ENCODE results near the gene SLC25A13. TPM values are rescaled to one million over a fixed set of nuclear protein-coding genes. Genes with fewer than 3 reads are reported as not detected.

SLC25A13 gene
- total and polyA plus RNA-seq, 12 donors: 10.8 to 55.1 (median 33.9) TPM

DNA sequence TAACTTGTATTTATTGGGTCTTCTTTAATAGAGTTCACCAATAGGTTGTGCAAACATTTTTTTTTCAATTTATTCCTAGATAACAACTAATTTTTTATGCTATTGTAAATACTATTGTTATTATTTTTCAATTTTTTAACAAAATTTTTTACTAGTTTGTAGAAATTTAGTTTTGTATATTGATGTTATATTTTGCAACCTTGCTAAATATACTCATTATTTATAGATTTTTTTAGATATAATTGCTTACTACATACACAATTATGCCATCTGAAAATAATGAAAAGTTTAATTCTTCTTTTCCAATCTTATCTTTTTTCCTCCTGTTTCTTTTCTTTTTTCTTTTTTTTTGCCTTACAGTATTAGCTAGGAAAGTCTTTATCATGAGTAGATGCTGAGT lies 216.9 kb downstream of the SLC25A13 start:
- no peaks in the 10 kb centered on the region for H3K36me3 ChIP-seq (replicated peaks in 1 of 2)
- H3K9me3 ChIP-seq (replicated peaks in 1 of 3): no peaks in the 10 kb centered on the region
- H3K4me3 ChIP-seq: no peak overlapping the region
- H3K27ac ChIP-seq: no peak overlapping the region
- H3K4me1 ChIP-seq (replicated peaks in 1 of 2): no peaks in the 10 kb centered on the region
- no peak for DNase-seq
- no peak for TF ChIP-seq POLR2A (IDR thresholded peaks at IDR 0.05)
- no peak for TF ChIP-seq CTCF (IDR thresholded peaks at IDR 0.05)
- no peaks in the 10 kb centered on the region for H3K27me3 ChIP-seq
- intact Hi-C loops (cut with DNase I): no loop called here

GRCh38 chr7:96102096-96102811 lies 219.6 kb downstream of the SLC25A13 start:
- Histone ChIP-seq H3K9me3 (replicated peaks in 1 of 3) (no peaks in the 10 kb centered on the region), H3K27ac (no peak overlapping the region), H3K4me1 (replicated peaks in 1 of 2) (no peaks in the 10 kb centered on the region), H3K27me3 (no peaks in the 10 kb centered on the region), H3K4me3 (no peak overlapping the region), H3K36me3 (replicated peaks in 1 of 2) (no peaks in the 10 kb centered on the region)
- DNase-seq: no peak
- TF ChIP-seq POLR2A (IDR thresholded peaks at IDR 0.05): no peak
- TF ChIP-seq CTCF (IDR thresholded peaks at IDR 0.05): no peak
- intact Hi-C loops (cut with DNase I): no loop called here

- H3K4me3 ChIP-seq: no peak overlapping the region
- H3K27me3 ChIP-seq: no peaks in the 10 kb centered on the region
- DNase-seq: no peak
- H3K27ac ChIP-seq: no peak overlapping the region
- H3K36me3 ChIP-seq (replicated peaks in 1 of 2): no peaks in the 10 kb centered on the region
- 78 to 87% (median 83%) methylated on average over 1 of the region's 1 CpG for WGBS, 4 donors
- intact Hi-C loops (cut with DNase I): no loop called here
- no peak for TF ChIP-seq POLR2A (IDR thresholded peaks at IDR 0.05)
- TF ChIP-seq CTCF (IDR thresholded peaks at IDR 0.05): no peak
- no peaks in the 10 kb centered on the region for H3K9me3 ChIP-seq (replicated peaks in 1 of 3)
- H3K4me1 ChIP-seq (replicated peaks in 1 of 2): no peaks in the 10 kb centered on the region
Measured at GRCh38 chr7:96100737-96101136, 221.2 kb downstream of the SLC25A13 start.

DNA sequence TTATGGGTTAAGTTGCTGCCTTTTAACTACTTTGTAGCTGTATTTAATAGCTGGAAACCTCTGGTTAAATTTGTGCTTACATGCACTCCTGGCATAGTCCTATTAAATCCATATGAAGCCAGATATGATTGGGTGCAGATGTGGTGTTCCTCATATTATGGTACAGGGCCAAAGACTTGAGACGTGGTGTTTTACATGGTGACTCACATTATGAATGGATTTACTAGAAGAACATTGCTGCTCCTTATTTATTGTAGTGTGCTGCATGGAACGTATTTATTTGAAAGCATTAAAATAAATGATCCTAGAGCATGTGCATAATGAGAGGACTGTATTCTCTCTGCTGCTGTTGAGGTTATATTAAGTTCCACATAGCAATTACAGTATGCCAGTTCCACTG lies 224.1 kb downstream of the SLC25A13 start:
- no peak overlapping the region for H3K4me3 ChIP-seq
- no peaks in the 10 kb centered on the region for H3K27me3 ChIP-seq
- intact Hi-C loops (cut with DNase I): no loop called here
- no peak overlapping the region for H3K27ac ChIP-seq
- TF ChIP-seq CTCF (IDR thresholded peaks at IDR 0.05) (no peak), POLR2A (IDR thresholded peaks at IDR 0.05) (no peak)
- H3K9me3 ChIP-seq (replicated peaks in 1 of 3): no peaks in the 10 kb centered on the region
- no peaks in the 10 kb centered on the region for H3K4me1 ChIP-seq (replicated peaks in 1 of 2)
- DNase-seq: no peak
- WGBS, 4 donors: 59 to 68% (median 64%) methylated on average over 2 of the region's 2 CpGs
- H3K36me3 ChIP-seq (replicated peaks in 1 of 2): no peaks in the 10 kb centered on the region
